Inflammatory macrophage (primary cell): Measurements from ENCODE around the gene CACNB4.
A peak's percentile ranks its signal among the peaks of the same experiment; 100 is the strongest.

Experiments used
- DNase-seq, 2 donors: peaks; one replicate each; pipeline ENCODE4 v3.0.0-alpha.2; 2020 to 2022

Gene CACNB4

GRCh38 chr2:151845884-151846283 lies 253.0 kb downstream of the CACNB4 start:
- no peak for DNase-seq

GRCh38 chr2:151845481-151845880 lies 253.4 kb downstream of the CACNB4 start:
- no peak for DNase-seq

GRCh38 chr2:151844211-151844896 lies 254.5 kb downstream of the CACNB4 start:
- DNase-seq = peak; percentile 19 to 55

GRCh38 chr2:151843691-151844061 lies 255.2 kb downstream of the CACNB4 start:
- no peak for DNase-seq

GRCh38 chr2:151842830-151843690 lies 255.8 kb downstream of the CACNB4 start:
- DNase-seq = no peak

GRCh38 chr2:151841047-151841424 lies 257.8 kb downstream of the CACNB4 start:
- DNase-seq = no peak

GRCh38 chr2:151840216-151841046 lies 258.4 kb downstream of the CACNB4 start:
- peak; percentile 58 to 85 for DNase-seq

- DNase-seq = no peak
These were observed 260.9 kb downstream of the CACNB4 start for GRCh38 chr2:151837926-151838325.

- peak; percentile 46 to 59 for DNase-seq
These were observed 264.9 kb downstream of the CACNB4 start for GRCh38 chr2:151833984-151834383.

GRCh38 chr2:151830961-151831360 lies 267.9 kb downstream of the CACNB4 start:
- no peak for DNase-seq

GRCh38 chr2:151828890-151829324 lies 269.9 kb downstream of the CACNB4 start:
- no peak for DNase-seq

- peak; percentile 96 to 97 for DNase-seq
These were observed 270.5 kb downstream of the CACNB4 start, which contains the start of gene ARL5A for GRCh38 chr2:151828143-151828889. Gene ARL5A (minus strand): TSS chr2:151828421. CDS start chr2:151828176, 245 bp downstream.

- peak; percentile 14 to 19 for DNase-seq
These were observed 271.2 kb downstream of the CACNB4 start for GRCh38 chr2:151827564-151828142.

GRCh38 chr2:151826737-151827157 lies 272.1 kb downstream of the CACNB4 start:
- peak; percentile 57 to 62 for DNase-seq

- DNase-seq = no peak
These were observed 274.0 kb downstream of the CACNB4 start for GRCh38 chr2:151824886-151825285.

- DNase-seq = no peak
These were observed 275.2 kb downstream of the CACNB4 start for GRCh38 chr2:151823651-151824050.

- DNase-seq = no peak
These were observed 278.9 kb downstream of the CACNB4 start for GRCh38 chr2:151819920-151820319.

GRCh38 chr2:151817929-151818328 lies 280.9 kb downstream of the CACNB4 start:
- DNase-seq = no peak

GRCh38 chr2:151816843-151817242 lies 282.0 kb downstream of the CACNB4 start:
- DNase-seq = no peak

- no peak for DNase-seq
These were observed 282.9 kb downstream of the CACNB4 start for GRCh38 chr2:151815821-151816489.

GRCh38 chr2:151810489-151810888 lies 288.4 kb downstream of the CACNB4 start:
- no peak for DNase-seq
